HepG2 (cell line): Measurements from ENCODE around the gene BCL2L11. TPM values are rescaled to one million over a fixed set of nuclear protein-coding genes. Genes with fewer than 3 reads are reported as not detected.
A peak's percentile ranks its signal among the peaks of the same experiment; 100 is the strongest.

Experiments
- ATAC-seq: fragments of 200-7000 bp; cut with Tn5 transposase; 3 replicates; pipeline ENCODE4 v1.9.1; 2020; ENCODE audit warnings: mild to moderate bottlenecking, moderate library complexity
- BruUV-seq: library from RNA; stranded (reverse); fragments of 400-500 nt; replicated peaks from 2 replicates; lab custom pipeline; 2021; lab: Mats Ljungman, UMichigan
- CTCF ChIA-PET: fragments of 300-600 bp; formaldehyde crosslinking; extraction: SDS; loops from one replicate; lab custom pipeline; 2021; ENCODE audit warnings: low total read pairs, inconsistent platforms, low intra/inter-chr PET ratio; lab: Yijun Ruan, JAX
- POLR2A ChIA-PET: fragments of 350-600 bp; sonication (Branson Sonifier 250); formaldehyde crosslinking; loops from one replicate; lab custom pipeline; 2020; ENCODE audit warnings: antibody characterized with exemption, inconsistent platforms; lab: Yijun Ruan, JAX
- DNase-seq: peaks from one replicate; pipeline ENCODE4 v3.0.0-alpha.2; 2015; ENCODE audit warnings: low spot score
- FAIRE-seq: peaks from 3 replicates; lab custom pipeline; 2011; peaks lifted over from hg19 to GRCh38; lab: Jason Lieb, UNC
- H2AFZ ChIP-seq: one replicate; pipeline ENCODE4 v1.6.1; 2011; ENCODE audit warnings: low read length, inconsistent platforms
- H3K27ac ChIP-seq: fragments of 300-600 bp; 3 replicates; pipeline ENCODE4 v1.8.0; 2011; ENCODE audit warnings: mixed run types, mild to moderate bottlenecking, mixed read lengths, low read length, inconsistent platforms; ENCODE audit not compliant: insufficient read depth; ENCODE audit errors: extremely low read length
- H3K27me3 ChIP-seq, 2 experiments: fragments of 200-600 bp in 1 of 2; 2 replicates in 1 of 2; 3 replicates in 1 of 2; pipeline versions ENCODE4 v1.6.0 to v1.8.0; 2011; ENCODE audit warnings: low read length in 2 of 2, mild to moderate bottlenecking in 2 of 2, moderate library complexity in 2 of 2, inconsistent platforms in 1 of 2; ENCODE audit not compliant: insufficient read depth in 2 of 2, control insufficient read depth in 1 of 2
- H3K36me3 ChIP-seq, 2 experiments: fragments of 200-600 bp in 1 of 2; replicated peaks in 1 of 2; 2 replicates in 1 of 2; 3 replicates in 1 of 2; pipeline versions ENCODE4 v1.5.1 to v1.8.0; 2011; ENCODE audit warnings: low read length in 2 of 2, inconsistent platforms in 1 of 2; ENCODE audit not compliant: insufficient read depth in 2 of 2, control insufficient read depth in 1 of 2
- H3K4me1 ChIP-seq: 2 replicates; pipeline ENCODE4 v1.5.1; 2012; ENCODE audit warnings: low read length, inconsistent platforms; ENCODE audit not compliant: insufficient read depth
- H3K4me2 ChIP-seq: 2 replicates; pipeline ENCODE4 v1.6.0; 2011; ENCODE audit warnings: low read depth, low read length, inconsistent platforms
- H3K4me3 ChIP-seq, 3 experiments: fragments of 200-600 bp in 1 of 3; sonication (generic), shearing (Covaris generic) in 1 of 3; replicated peaks in 1 of 3; 2 replicates each; pipeline ENCODE4 v1.5.1; 2011 to 2016; ENCODE audit warnings: low read length in 3 of 3, inconsistent platforms in 2 of 3, low read depth in 2 of 3, mild to moderate bottlenecking in 2 of 3, control low read depth in 1 of 3, mixed read lengths in 1 of 3; ENCODE audit not compliant: insufficient read depth in 1 of 3
- H3K79me2 ChIP-seq: one replicate; pipeline ENCODE4 v1.6.1; 2011; ENCODE audit warnings: low read length, inconsistent platforms; ENCODE audit not compliant: insufficient read depth
- H3K9ac ChIP-seq: 2 replicates; pipeline ENCODE4 v1.6.0; 2011; ENCODE audit warnings: mild to moderate bottlenecking, low read depth, low read length, inconsistent platforms; ENCODE audit not compliant: insufficient read depth
- H3K9me3 ChIP-seq: 2 replicates; pipeline ENCODE4 v1.5.1; 2012; ENCODE audit warnings: mild to moderate bottlenecking, low read length
- H4K20me1 ChIP-seq: 2 replicates; pipeline ENCODE4 v1.6.0; 2011; ENCODE audit warnings: inconsistent platforms, mild to moderate bottlenecking, low read length, moderate library complexity; ENCODE audit not compliant: insufficient read depth
- NFE2L2 ChIP-seq: fragments of 150-350 bp; IDR thresholded peaks from 2 replicates; pipeline ENCODE4 v1.6.1; 2014; ENCODE audit warnings: low read length
- NR2F6 ChIP-seq, 2 experiments: IDR thresholded peaks; 2 replicates each; pipeline ENCODE4 v1.6.1; 2016; ENCODE audit warnings: antibody characterized with exemption in 1 of 2, mild to moderate bottlenecking in 1 of 2
- RBFOX2 ChIP-seq: fragments of 200-400 bp; formaldehyde crosslinking; IDR thresholded peaks from 2 replicates; pipeline ENCODE4 v1.6.1; 2017; ENCODE audit warnings: low read depth, mild to moderate bottlenecking, low read length
- ZNF614 ChIP-seq: IDR thresholded peaks from 2 replicates; pipeline ENCODE4 v1.6.1; 2018; ENCODE audit warnings: missing biosample characterization, missing genetic modification reagents, inconsistent platforms, borderline replicate concordance
- ZNF878 ChIP-seq: sonication (generic); formaldehyde crosslinking; IDR thresholded peaks from 2 replicates; pipeline ENCODE4 v1.8.1; 2023; ENCODE audit warnings: mild to moderate bottlenecking, missing genetic modification reagents, moderate library complexity
- WGBS: methylation state at CpG from one replicate; pipeline ENCODE4 v1.1.6; 2017; ENCODE audit warnings: low lambda C conversion rate; 5-methylcytosine and 5-hydroxymethylcytosine counted together
- in situ Hi-C: cut with HindIII; loops from 2 replicates; pipeline ENCODE4 v1.10.0; 2017; ENCODE audit warnings: low pct_unique_long_range_greater_than_20kb; ENCODE audit not compliant: extremely low pct_ligation_motif_present
- intact Hi-C: fragments of 100-400 bp; cut with micrococcal nuclease; formaldehyde crosslinking; loops from one replicate; pipeline ENCODE4 v1.10.0; 2022; ENCODE audit not compliant: unreplicated experiment
- polyA plus RNA-seq, 8 experiments: library from polyadenylated mRNA; depleted of rRNA in 3 of 8; stranded (reverse) in 7 of 8; unstranded in 1 of 8; fragments of >200 nt; fragmentation: Illumina TruSeq in 4 of 8; extraction: Trizol in 4 of 8; gene quantifications; 2 replicates each; pipeline versions ENCODE4 v1.2.1 to v1.2.3, GENCODE V29; 2011 to 2016; ENCODE audit warnings: low read depth in 4 of 8, missing spikeins in 1 of 8, mixed read lengths in 1 of 8; ENCODE audit not compliant: insufficient read depth in 1 of 8
- total RNA-seq, 5 experiments: library from RNA; depleted of rRNA; stranded (reverse); fragments of >200 nt; fragmentation: Illumina TruSeq; extraction: Trizol; gene quantifications; 2 replicates each; pipeline ENCODE4 v1.2.3, GENCODE V29; 2016; ENCODE audit warnings: low read depth in 1 of 5

Gene BCL2L11
- total and polyA plus RNA-seq, 2 of the 13 experiments (the other 11 are each of a cell fraction or from before 2014, with no cell fraction given), result 6.1 to 9.7 TPM

- no peak overlapping the region for H3K4me2 ChIP-seq
- WGBS, result 64% methylated on average over 7 of the region's 7 CpGs
- H3K4me1 ChIP-seq, result peaks cover 38% of the 10 kb centered on the region
- in situ Hi-C loops, result no loop called here
- no peak overlapping the region for H3K27ac ChIP-seq
- no peaks in the 10 kb centered on the region; a peak in 2 of 5 replicates for H3K27me3 ChIP-seq
- no peaks in the 10 kb centered on the region for H3K9me3 ChIP-seq
- intact Hi-C loops, result no loop called here
- H3K79me2 ChIP-seq, result no peaks in the 10 kb centered on the region
- no peak overlapping the region for H3K4me3 ChIP-seq
- H3K36me3 ChIP-seq, result no peaks in the 10 kb centered on the region
- ATAC-seq (no peak), FAIRE-seq (no peak), DNase-seq (no peak)
- BruUV-seq, result no TSS peak
- H4K20me1 ChIP-seq, result no peaks in the 10 kb centered on the region
- POLR2A ChIA-PET, result interaction anchor here (0.7 kb wide), 1 partner anchor 70 kb away, joined by 3 read pairs; the partner anchor contains the start of gene BCL2L11
- CTCF ChIA-PET, result no interaction called here
- H2AFZ ChIP-seq, result no peak overlapping the region
- TF ChIP-seq ZNF878 (CRISPR knock-in tag) (no peak), RBFOX2 (no peak), NFE2L2 (no peak)
- no peak overlapping the region for H3K9ac ChIP-seq
Observed at GRCh38 chr2:111190816-111191540, 70.3 kb downstream of the BCL2L11 start.

DNA sequence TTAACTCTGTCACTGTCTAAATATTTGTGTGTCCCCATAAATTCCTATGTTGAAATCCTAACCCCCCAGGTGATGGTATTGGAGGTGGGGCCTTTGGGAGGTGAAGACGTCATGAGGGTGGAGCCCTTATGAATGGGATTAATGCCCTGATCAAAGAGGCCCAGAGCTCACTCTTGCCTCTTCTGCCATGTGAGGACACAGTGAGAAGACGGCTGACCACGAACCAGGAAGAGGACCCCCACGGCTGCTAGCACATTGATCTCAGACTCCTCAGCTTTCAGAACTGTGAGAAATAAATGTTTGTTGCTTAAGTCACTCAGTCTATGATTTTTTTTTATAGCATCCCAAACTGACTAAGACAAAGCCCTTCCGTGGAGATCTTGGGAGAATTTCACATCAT is 71.2 kb downstream of the BCL2L11 start:
- in situ Hi-C loops, result no loop called here

More for the DNA sequence above, 71.2 kb downstream of the BCL2L11 start:
- no peak for ATAC-seq
- TF ChIP-seq ZNF614, result no peak
- 0 out of 2 replicates have a peak, but pooled peaks have one; percentile 36 for TF ChIP-seq NR2F6 (IDR thresholded peaks at IDR 0.05)
- no peak for TF ChIP-seq NR2F6 (CRISPR knock-in tag; IDR thresholded peaks at IDR 0.05)
- TF ChIP-seq, all 625 proteins: peak for 1
- no peak overlapping the region for H3K4me3 ChIP-seq
- no peaks in the 10 kb centered on the region for H3K36me3 ChIP-seq
- no peaks in the 10 kb centered on the region for H3K79me2 ChIP-seq
- no TSS peak for BruUV-seq
- no peaks in the 10 kb centered on the region for H3K9me3 ChIP-seq
- no peak overlapping the region for H3K27ac ChIP-seq
- no peak overlapping the region for H3K4me2 ChIP-seq
- 17% methylated on average over 5 of the region's 5 CpGs for WGBS
- DNase-seq (peak; percentile 43), FAIRE-seq (no peak)
- no peaks in the 10 kb centered on the region for H4K20me1 ChIP-seq
- no peaks in the 10 kb centered on the region; a peak in 2 of 5 replicates for H3K27me3 ChIP-seq
- POLR2A ChIA-PET, result no interaction called here
- peaks cover 31% of the 10 kb centered on the region for H3K4me1 ChIP-seq
- CTCF ChIA-PET, result no interaction called here
- intact Hi-C loops, result no loop called here
- no peak overlapping the region for H3K9ac ChIP-seq
- no peak overlapping the region for H2AFZ ChIP-seq
